Activated naive CD8-positive, alpha-beta T cell treated with anti-CD3 and anti-CD28 coated beads, Interleukin-2, amount 50 U/mL, for 24 hours (primary cell): ENCODE data around the gene LRRC31.
A peak's percentile ranks its signal among the peaks of the same experiment; 100 is the strongest.

Experiments
- ATAC-seq: fragments of 150-1000 bp; cut with Tn5 transposase; one replicate; pipeline ENCODE4 v1.10.0; 2021
- DNase-seq: peaks from one replicate; pipeline ENCODE4 v3.0.0; 2021
- H3K27ac Mint-ChIP-seq: one replicate; pipeline ENCODE4 v1.8.0; 2021; ENCODE audit warnings: mild to moderate bottlenecking, mixed read lengths
- H3K27me3 Mint-ChIP-seq: one replicate; pipeline ENCODE4 v1.8.0; 2021; ENCODE audit warnings: mixed read lengths
- H3K36me3 Mint-ChIP-seq: one replicate; pipeline ENCODE4 v1.8.0; 2021; ENCODE audit warnings: low read depth, mixed read lengths
- H3K4me1 Mint-ChIP-seq: one replicate; pipeline ENCODE4 v1.8.0; 2021; ENCODE audit warnings: mixed read lengths
- H3K4me3 Mint-ChIP-seq: one replicate; pipeline ENCODE4 v1.8.0; 2021; ENCODE audit warnings: mild to moderate bottlenecking, moderate library complexity, mixed read lengths
- H3K9me3 Mint-ChIP-seq: one replicate; pipeline ENCODE4 v1.8.0; 2021; ENCODE audit warnings: mixed read lengths

LRRC31 gene

DNA sequence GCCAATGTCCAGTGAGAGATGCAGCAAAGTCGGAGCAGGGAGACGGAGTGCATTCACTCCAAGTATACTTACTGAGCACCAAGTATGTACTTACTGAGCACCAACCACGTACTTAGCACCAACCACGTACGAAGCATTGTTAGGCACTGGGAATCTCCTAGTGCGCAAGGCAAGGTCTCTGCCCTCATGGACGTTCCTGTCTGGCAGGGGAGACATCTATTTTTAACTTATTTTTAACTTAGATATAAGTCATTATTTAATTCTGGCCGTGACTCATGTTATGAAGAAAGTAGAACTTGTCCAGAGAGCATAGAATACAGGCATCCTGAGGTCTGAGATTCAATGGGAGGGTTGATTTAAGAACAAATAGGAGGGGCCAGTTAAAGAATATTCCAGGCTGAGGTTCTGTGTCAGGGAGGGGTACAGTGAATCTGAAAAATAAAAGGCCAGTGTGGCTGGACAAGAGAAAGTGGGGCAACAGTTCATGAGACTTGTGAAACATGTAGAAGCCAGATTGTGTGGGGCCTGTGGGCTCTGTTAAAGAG is 9.3 kb upstream of the LRRC31 start:
- DNase-seq, result no peak
- Mint-ChIP-seq H3K4me3 (no peak overlapping the region), H3K36me3 (no peaks in the 10 kb centered on the region), H3K27ac (no peak overlapping the region), H3K27me3 (no peaks in the 10 kb centered on the region), H3K9me3 (no peaks in the 10 kb centered on the region), H3K4me1 (peaks cover 2% of the 10 kb centered on the region)
- no peak for ATAC-seq

DNA sequence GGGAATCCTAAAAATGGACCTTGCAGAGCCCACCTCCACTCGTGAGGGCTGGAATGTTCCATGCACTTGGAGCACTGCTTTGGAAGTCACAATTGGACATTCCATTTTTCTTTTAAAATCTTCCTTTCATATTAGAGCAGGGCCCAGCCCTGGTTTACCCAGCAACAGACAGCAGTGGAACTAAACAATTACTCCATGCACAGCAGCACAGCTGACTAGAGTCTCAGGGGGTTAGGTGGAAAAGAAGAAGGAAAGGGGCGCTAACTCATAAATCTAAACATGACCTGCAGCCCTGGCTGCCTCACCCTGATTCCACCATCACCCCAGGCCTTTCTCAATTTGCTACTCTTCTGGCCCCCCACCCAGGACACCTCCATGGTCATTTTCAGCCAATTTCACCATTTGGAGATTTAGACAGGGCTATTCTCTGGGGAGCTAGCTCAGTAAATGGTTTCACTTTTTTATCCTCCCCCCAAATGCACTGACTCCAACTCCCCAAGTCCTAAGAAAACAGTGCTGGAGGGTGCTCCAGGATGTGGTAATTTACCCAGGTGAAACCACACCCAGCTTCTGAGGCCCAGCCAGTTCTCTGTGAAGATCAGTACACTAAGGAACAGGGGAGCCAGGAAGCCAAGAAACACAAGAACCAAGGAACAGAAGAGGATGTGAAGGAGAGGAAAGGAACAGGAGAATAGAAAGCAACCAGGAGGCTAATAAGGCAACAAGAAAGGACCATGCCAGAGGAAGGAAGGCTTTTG is 1.6 kb upstream of the LRRC31 start:
- H3K9me3 Mint-ChIP-seq, result no peaks in the 10 kb centered on the region
- DNase-seq (no peak), ATAC-seq (peak; percentile 36)
- H3K27me3 Mint-ChIP-seq, result no peaks in the 10 kb centered on the region
- H3K27ac Mint-ChIP-seq, result no peak overlapping the region
- peaks cover 14% of the 10 kb centered on the region for H3K4me1 Mint-ChIP-seq
- no peak overlapping the region for H3K4me3 Mint-ChIP-seq
- H3K36me3 Mint-ChIP-seq, result no peaks in the 10 kb centered on the region

DNA sequence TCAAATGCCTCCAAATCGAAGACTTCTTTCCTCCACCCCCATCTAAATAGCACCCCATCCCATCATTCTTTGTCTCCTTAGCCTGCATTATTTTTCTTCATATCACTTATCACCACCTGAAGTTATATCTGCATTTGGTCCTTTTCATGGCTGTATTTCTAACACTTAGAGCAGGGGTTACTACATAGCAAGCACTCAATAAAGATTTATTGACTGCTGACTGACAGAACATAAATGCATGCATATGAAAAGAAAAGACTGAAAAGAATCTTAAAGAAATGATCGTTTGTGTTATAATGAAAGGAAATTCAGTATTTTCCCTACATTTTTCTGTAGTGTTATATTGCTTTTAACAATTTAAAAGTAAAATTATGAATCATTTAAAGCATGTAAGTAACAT is 1.4 kb downstream of the LRRC31 start:
- H3K27ac Mint-ChIP-seq, result no peak overlapping the region
- no peak for ATAC-seq
- no peaks in the 10 kb centered on the region for H3K36me3 Mint-ChIP-seq
- no peaks in the 10 kb centered on the region for H3K9me3 Mint-ChIP-seq
- no peak for DNase-seq
- H3K27me3 Mint-ChIP-seq, result peaks cover 4% of the 10 kb centered on the region
- no peak overlapping the region for H3K4me3 Mint-ChIP-seq
- H3K4me1 Mint-ChIP-seq, result peaks cover 42% of the 10 kb centered on the region

DNA sequence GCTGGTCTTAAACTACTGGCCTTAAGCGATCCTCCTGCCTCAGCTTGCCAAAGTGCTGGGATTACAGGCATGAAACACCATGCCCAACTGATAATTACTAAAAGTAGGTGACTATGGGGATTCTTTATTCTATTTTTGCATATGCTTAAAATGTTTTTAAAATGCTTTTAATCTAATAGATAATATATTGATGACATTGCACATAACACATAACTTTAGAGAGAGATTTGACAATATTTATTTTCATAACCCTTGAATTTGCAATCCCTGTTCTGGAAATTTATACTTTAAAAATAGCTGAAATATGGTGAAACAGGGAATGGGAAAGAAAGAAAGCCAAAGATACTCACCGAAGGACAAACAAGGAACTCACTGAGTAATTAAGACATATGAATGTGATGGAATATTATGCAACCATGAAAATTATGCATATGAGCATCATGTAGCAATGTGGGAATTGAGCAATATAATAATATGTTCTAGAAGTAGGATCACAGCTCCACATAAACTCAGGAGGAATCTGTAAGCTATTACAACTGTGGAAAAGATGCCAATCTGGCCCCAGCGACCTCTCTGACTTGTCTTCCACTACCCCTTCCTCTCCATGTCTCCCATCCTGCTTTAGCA is 2.0 kb downstream of the LRRC31 start:
- Mint-ChIP-seq H3K4me1 (peaks cover 45% of the 10 kb centered on the region), H3K4me3 (no peak overlapping the region), H3K27ac (no peak overlapping the region), H3K36me3 (no peaks in the 10 kb centered on the region), H3K27me3 (peaks cover 4% of the 10 kb centered on the region), H3K9me3 (no peaks in the 10 kb centered on the region)
- ATAC-seq, result no peak
- DNase-seq, result no peak

DNA sequence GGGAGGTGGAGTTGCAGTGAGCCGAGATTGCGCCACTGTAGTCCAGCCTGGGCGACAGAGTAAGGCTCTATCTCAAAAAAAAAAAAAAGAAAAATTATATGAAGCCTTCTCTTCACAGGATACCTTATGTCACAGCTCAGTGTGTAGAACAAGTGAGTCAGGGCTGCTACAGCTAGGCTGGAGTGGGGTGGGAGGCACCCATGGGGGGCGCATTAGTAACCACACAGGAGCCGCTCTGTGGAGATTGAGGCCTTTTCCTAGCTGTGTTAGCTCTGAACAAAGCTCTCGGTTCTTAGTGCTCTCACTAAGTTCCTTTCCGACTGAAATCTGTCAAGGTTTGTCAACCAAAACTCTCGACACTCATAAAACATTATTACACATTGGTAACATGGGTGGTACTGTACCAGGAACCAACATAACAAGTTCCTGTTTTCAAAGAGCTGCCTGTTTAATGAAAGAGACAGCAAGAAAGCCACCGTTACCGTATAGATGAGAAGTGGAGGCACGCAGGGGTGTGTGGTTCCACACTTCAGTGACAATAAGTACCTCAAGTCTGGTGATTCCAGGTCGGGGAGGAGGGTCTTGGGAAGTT is 4.5 kb downstream of the LRRC31 start:
- Mint-ChIP-seq H3K27me3 (peaks cover 4% of the 10 kb centered on the region), H3K27ac (no peak overlapping the region), H3K4me1 (peaks cover 33% of the 10 kb centered on the region), H3K9me3 (no peaks in the 10 kb centered on the region), H3K36me3 (no peaks in the 10 kb centered on the region), H3K4me3 (no peak overlapping the region)
- DNase-seq, result peak; percentile 16
- peak; percentile 91 for ATAC-seq

DNA sequence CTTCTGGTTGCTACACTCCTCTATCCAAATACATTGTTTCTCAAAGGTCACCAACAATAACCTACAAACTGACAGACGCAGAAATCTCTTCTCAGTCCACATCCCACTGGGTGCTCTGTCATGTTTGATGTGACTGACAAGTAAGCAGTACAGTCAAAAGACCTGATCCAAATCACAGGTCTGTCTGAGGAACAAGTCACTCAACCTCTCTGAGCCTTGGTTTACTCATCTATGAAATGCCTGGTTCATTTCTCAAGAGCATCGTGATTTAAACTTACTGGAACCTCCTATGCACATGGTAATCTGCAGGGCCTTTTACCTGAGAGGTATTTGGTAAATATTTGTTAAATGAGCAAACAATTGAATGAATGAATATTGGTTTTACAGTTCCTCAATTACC is 5.5 kb downstream of the LRRC31 start:
- no peaks in the 10 kb centered on the region for H3K9me3 Mint-ChIP-seq
- no peak overlapping the region for H3K27ac Mint-ChIP-seq
- H3K36me3 Mint-ChIP-seq, result no peaks in the 10 kb centered on the region
- H3K27me3 Mint-ChIP-seq, result peaks cover 4% of the 10 kb centered on the region
- peaks cover 31% of the 10 kb centered on the region for H3K4me1 Mint-ChIP-seq
- DNase-seq (no peak), ATAC-seq (no peak)
- no peak overlapping the region for H3K4me3 Mint-ChIP-seq

DNA sequence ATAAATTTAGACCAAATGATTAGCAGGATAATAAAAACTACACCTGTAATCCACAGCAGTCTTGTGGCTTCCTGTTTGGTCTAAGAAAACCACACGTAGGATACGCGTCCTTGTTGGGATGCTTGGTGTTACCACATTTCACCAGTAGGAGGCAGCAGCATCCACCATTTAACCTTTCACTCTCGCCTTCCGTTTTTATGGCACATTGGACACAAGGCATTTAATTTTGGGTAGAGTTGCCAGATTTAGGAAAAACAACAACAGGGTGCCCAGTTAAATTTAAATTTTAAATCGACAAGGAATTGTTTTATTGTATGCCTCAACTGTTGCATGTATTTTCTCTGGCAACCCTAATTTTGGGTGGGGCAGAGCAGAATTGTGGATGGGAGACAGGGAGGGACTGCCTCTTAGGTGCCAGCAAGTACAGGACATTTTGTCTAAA is 6.3 kb downstream of the LRRC31 start:
- no peaks in the 10 kb centered on the region for H3K9me3 Mint-ChIP-seq
- ATAC-seq, result peak; percentile 65
- H3K4me1 Mint-ChIP-seq, result peaks cover 31% of the 10 kb centered on the region
- H3K27me3 Mint-ChIP-seq, result peaks cover 4% of the 10 kb centered on the region
- peak; percentile 66 for DNase-seq
- H3K27ac Mint-ChIP-seq, result no peak overlapping the region
- H3K36me3 Mint-ChIP-seq, result no peaks in the 10 kb centered on the region
- H3K4me3 Mint-ChIP-seq, result no peak overlapping the region

DNA sequence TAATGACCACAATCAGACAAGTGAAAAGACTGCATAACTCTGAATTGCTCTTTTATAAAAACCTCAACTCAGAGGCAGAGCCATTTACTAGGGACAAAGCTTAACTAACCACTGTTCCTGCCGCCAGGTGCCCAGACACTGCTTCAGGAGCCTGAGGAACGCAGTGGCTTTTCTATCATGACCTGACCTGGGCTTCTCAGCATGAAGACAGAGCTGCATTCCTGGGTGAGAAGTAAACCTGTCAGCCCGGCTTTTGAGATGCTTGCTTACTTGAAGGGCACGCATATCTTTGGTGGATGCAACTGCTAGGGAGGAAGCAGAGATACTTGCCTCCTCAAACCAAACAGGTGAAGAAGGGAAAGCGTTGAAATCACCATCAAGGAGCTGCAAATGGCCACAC is 7.9 kb downstream of the LRRC31 start:
- H3K36me3 Mint-ChIP-seq, result no peaks in the 10 kb centered on the region
- H3K9me3 Mint-ChIP-seq, result no peaks in the 10 kb centered on the region
- peaks cover 31% of the 10 kb centered on the region for H3K4me1 Mint-ChIP-seq
- DNase-seq, result no peak
- no peak overlapping the region for H3K4me3 Mint-ChIP-seq
- H3K27me3 Mint-ChIP-seq, result peaks cover 4% of the 10 kb centered on the region
- ATAC-seq, result no peak
- no peak overlapping the region for H3K27ac Mint-ChIP-seq

DNA sequence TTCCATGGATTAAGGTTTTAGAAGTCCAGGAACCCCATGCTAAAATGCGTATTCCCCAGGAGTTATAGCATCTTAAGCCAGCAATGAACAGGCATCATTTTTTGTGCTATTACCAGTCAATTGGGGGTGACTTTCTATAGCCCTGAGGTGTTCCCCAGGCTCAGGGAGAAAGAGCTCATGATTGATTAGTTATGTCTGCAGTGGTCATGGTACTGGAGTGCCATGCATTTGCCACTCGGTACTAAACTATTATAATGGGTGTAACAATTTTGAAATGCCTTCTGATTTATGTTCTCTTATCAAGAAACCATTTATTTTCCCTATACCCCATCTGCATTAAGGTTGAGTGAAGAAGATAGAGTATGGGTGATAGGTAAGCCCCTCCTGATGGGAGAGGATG is 11.9 kb downstream of the LRRC31 start:
- ATAC-seq (no peak), DNase-seq (no peak)
- Mint-ChIP-seq H3K36me3 (no peaks in the 10 kb centered on the region), H3K9me3 (no peaks in the 10 kb centered on the region), H3K27me3 (peaks cover 4% of the 10 kb centered on the region), H3K4me1 (no peaks in the 10 kb centered on the region), H3K27ac (no peak overlapping the region), H3K4me3 (no peak overlapping the region)

DNA sequence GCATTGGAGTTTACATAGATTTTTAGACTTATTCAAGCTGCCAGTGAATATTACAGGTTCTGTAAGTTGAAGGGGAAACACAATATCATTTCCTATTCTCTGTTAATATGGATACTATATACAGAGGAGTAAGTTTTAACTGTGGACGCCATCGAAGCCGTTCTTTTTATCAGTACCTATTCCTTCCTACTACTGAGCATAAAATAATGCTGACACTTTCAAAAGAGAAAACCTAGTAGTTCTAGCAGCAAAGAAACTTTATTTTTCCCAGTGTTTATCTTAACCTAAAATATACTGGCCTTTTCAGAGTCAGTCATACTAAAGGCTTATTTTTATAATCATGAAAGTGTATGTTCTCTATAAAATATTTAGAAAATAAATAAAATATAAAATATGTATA is 14.2 kb downstream of the LRRC31 start:
- Mint-ChIP-seq H3K4me3 (no peak overlapping the region), H3K27me3 (peaks cover 4% of the 10 kb centered on the region), H3K4me1 (no peaks in the 10 kb centered on the region), H3K9me3 (no peaks in the 10 kb centered on the region), H3K36me3 (no peaks in the 10 kb centered on the region), H3K27ac (no peak overlapping the region)
- ATAC-seq, result no peak
- no peak for DNase-seq

DNA sequence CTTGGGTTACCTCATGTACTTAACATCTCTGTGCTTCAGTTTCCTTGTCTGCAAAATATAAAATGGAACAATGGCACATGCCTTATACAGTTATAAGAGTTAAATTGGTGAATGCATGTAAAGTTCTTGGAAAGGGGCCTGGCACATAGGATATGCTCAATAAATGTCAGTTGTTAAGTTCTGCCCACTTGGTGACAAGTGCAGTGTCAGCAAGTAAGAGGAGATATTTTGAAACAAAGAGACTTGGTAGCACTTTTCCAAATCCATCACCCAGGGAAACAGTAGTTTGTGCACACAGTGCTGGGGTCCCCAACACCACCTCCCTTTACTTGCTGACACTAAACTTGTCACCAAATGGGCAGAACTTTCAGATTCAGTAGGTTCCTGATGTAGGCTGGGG is 19.1 kb downstream of the LRRC31 start:
- Mint-ChIP-seq H3K36me3 (no peaks in the 10 kb centered on the region), H3K27me3 (peaks cover 3% of the 10 kb centered on the region), H3K4me1 (peaks cover 2% of the 10 kb centered on the region), H3K27ac (no peak overlapping the region), H3K9me3 (no peaks in the 10 kb centered on the region), H3K4me3 (no peak overlapping the region)
- DNase-seq (no peak), ATAC-seq (no peak)

DNA sequence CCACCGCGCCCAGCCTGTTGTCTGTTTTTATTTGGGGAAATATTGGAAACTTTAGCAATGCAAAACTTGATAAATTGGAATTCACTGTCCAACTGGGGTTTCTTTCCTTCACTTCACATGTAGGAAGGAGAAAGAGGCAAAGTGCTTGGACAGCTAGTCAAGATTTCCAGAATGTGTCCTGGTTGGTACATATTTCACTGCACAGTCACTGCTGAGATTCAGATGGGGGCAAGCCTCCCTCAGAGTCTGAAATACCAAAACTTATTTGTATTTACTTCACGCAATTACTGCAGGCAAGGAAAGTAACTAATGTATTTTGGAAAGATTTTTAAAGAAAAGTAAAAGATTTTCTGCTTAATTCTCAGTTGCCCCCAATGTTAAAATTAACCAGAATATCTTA is 21.0 kb downstream of the LRRC31 start:
- no peak for DNase-seq
- Mint-ChIP-seq H3K4me1 (peaks cover 2% of the 10 kb centered on the region), H3K27ac (no peak overlapping the region)

DNA sequence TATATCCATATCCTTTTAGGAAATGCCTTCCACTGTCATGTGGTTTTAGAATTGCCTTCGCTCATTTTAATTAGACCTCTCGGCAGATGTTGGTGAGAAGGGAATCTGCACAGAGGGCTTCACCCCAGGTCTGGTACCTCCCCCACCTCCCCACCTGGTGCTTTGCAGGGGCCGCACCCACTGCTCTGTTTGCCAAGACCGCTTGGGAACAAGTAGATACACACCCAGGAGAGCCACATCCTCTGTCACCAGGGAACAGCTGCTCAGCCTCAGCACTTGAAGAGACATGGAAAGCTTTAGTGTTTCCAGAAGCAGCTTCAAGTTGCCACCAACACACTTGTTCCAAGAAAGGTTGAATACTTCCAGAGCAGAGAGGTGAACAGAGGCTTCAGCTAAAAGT is 21.8 kb downstream of the LRRC31 start:
- no peaks in the 10 kb centered on the region for H3K9me3 Mint-ChIP-seq

More for the DNA sequence above, 21.0 kb downstream of the LRRC31 start:
- Mint-ChIP-seq H3K36me3 (no peaks in the 10 kb centered on the region), H3K27me3 (peaks cover 3% of the 10 kb centered on the region), H3K4me3 (no peak overlapping the region), H3K9me3 (no peaks in the 10 kb centered on the region)
- ATAC-seq, result no peak

DNA sequence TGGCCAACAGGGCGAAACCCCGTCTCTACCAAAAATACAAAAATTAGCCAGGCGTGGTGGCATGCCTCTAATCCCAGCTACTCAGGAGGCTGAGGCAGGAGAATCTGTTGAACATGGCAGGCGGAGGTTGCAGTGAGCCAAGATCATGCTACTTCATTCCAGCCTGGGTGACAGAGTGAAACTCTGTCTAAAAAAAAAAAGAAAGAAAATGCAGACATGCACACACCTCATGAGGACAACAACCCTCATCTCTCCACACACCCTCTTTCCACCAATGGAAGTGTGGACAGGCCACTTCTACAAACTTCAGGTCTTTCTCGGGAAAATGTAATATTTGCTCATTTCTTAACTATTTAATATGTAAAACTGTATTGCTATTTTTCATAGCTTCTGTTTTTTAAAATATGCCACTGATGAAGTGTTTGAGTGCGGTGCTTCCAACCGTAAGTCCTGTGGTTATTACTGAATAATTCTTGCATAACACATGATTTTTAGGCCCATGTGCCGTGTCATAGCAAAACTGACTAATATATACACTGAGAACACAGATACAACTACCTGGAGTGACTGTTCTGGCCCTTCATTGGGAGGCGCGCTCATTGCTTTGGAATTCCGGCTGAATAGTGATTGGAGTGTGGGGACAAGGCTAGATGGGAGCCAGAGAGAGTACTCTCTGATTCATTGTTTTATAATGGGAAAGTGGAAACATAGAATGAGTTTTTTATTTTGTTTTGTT is 23.1 kb downstream of the LRRC31 start:
- ATAC-seq, result no peak
- H3K4me3 Mint-ChIP-seq, result no peak overlapping the region
- H3K27ac Mint-ChIP-seq, result no peak overlapping the region

More for the DNA sequence above, 21.8 kb downstream of the LRRC31 start:
- ATAC-seq (no peak), DNase-seq (no peak)
- Mint-ChIP-seq H3K27ac (no peak overlapping the region), H3K36me3 (no peaks in the 10 kb centered on the region), H3K4me3 (no peak overlapping the region), H3K27me3 (peaks cover 3% of the 10 kb centered on the region), H3K4me1 (peaks cover 2% of the 10 kb centered on the region)

More for the DNA sequence above, 23.1 kb downstream of the LRRC31 start:
- Mint-ChIP-seq H3K36me3 (no peaks in the 10 kb centered on the region), H3K27me3 (peaks cover 3% of the 10 kb centered on the region), H3K4me1 (peaks cover 2% of the 10 kb centered on the region), H3K9me3 (no peaks in the 10 kb centered on the region)
- no peak for DNase-seq
